Measurements from ENCODE around the gene CINP. TPM values are rescaled to one million over a fixed set of nuclear protein-coding genes. Genes with fewer than 3 reads are reported as not detected.

CINP gene
- total RNA-seq, 1 experiment from 2014 or later: 54.6 TPM

DNA sequence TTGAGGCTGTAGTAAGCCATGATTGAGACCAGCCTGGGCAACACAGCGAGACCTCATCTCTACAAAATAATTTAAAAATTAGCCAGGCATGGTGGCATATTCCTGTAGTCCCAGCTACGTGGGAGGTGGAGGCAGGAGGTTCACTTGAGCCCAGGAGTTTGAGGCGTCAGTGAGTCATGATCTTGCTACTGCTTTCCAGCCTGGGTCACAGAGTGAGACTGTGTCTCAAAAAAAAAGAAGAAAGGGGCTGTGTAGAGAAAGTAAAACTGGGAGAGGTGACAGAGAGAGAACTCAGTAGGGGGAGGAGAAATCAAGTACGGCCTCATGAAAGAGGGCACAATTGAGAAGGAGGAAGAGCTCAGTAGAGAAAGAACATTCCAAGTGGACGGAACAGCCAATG, 12.4 kb upstream of the CINP start:
- no peak for DNase-seq
- H2AFZ ChIP-seq: no peak overlapping the region
- H3K9me2 ChIP-seq (ENCODE audit: insufficient read depth): no peaks in the 10 kb centered on the region
- ChIA-PET POLR2A (ENCODE audit: unreplicated experiment) (no interaction called here), CTCF (no interaction called here)
- peaks cover 3% of the 10 kb centered on the region for H4K20me1 ChIP-seq (ENCODE audit: insufficient read depth)
- H3K4me2 ChIP-seq: no peak overlapping the region
- H3K4me1 ChIP-seq (replicated peaks; ENCODE audit: insufficient read depth): no peaks in the 10 kb centered on the region
- H3K27ac ChIP-seq: no peak overlapping the region
- H3K9me3 ChIP-seq (ENCODE audit: insufficient read depth, low read depth): no peaks in the 10 kb centered on the region
- BruUV-seq (replicated peaks): no TSS peak
- intact Hi-C loops (cut with micrococcal nuclease; ENCODE audit: unreplicated experiment): no loop called here
- H3K79me2 ChIP-seq (ENCODE audit: low read depth): peaks cover 3% of the 10 kb centered on the region; the same call in 1 of the 2 replicates
- TF ChIP-seq, protein P1, sequence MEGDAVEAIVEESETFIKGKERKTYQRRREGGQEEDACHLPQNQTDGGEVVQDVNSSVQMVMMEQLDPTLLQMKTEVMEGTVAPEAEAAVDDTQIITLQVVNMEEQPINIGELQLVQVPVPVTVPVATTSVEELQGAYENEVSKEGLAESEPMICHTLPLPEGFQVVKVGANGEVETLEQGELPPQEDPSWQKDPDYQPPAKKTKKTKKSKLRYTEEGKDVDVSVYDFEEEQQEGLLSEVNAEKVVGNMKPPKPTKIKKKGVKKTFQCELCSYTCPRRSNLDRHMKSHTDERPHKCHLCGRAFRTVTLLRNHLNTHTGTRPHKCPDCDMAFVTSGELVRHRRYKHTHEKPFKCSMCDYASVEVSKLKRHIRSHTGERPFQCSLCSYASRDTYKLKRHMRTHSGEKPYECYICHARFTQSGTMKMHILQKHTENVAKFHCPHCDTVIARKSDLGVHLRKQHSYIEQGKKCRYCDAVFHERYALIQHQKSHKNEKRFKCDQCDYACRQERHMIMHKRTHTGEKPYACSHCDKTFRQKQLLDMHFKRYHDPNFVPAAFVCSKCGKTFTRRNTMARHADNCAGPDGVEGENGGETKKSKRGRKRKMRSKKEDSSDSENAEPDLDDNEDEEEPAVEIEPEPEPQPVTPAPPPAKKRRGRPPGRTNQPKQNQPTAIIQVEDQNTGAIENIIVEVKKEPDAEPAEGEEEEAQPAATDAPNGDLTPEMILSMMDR (conservative IDR thresholded peaks at IDR 0.05): no peak
- TF ChIP-seq EZH2 (IDR thresholded peaks at IDR 0.05; ENCODE audit: low read depth): no peak
- no peak overlapping the region for H3K4me3 ChIP-seq
- H3K36me3 ChIP-seq (ENCODE audit: low read depth): peaks cover 33% of the 10 kb centered on the region
- H3F3A ChIP-seq (ENCODE audit: insufficient read depth, low read depth): no peaks in the 10 kb centered on the region; the same call in 1 of the 2 replicates
- no peaks in the 10 kb centered on the region for H3K27me3 ChIP-seq (ENCODE audit: insufficient read depth, low read depth)

DNA sequence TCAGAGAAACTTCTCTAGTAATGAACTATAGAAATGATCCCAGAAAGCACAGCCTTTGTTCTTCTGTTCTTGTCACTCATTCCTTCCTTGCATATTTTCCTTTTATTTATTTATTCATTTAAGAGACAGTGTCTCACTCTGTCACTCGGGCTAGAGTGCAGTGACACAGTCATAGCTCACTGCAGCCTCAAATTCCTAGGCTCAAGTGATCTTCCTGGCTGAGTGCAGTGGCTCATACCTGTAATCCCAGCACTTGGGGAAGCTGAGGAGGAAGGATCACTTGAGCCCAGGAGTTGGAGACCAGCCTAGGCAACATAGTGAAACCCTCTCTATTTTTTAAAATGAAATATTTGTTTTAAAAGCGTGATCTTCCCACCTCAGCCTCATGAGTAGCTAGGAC, 11.6 kb upstream of the CINP start:
- H3K79me2 ChIP-seq (ENCODE audit: low read depth): peaks cover 4% of the 10 kb centered on the region; the same call in 1 of the 2 replicates
- no peaks in the 10 kb centered on the region for H3K9me2 ChIP-seq (ENCODE audit: insufficient read depth)
- TF ChIP-seq, protein P1 (conservative IDR thresholded peaks at IDR 0.05): no peak
- intact Hi-C loops (cut with micrococcal nuclease; ENCODE audit: unreplicated experiment): no loop called here
- H3K36me3 ChIP-seq (ENCODE audit: low read depth): peaks cover 24% of the 10 kb centered on the region
- no peak overlapping the region for H3K4me3 ChIP-seq
- CTCF ChIA-PET: no interaction called here
- peaks cover 3% of the 10 kb centered on the region for H4K20me1 ChIP-seq (ENCODE audit: insufficient read depth)
- no peak overlapping the region for H2AFZ ChIP-seq
- no peak overlapping the region for H3K4me2 ChIP-seq
- DNase-seq: no peak
- no peaks in the 10 kb centered on the region for H3K9me3 ChIP-seq (ENCODE audit: insufficient read depth, low read depth)
- POLR2A ChIA-PET (ENCODE audit: unreplicated experiment): no interaction called here
- BruUV-seq (replicated peaks): no TSS peak
- no peaks in the 10 kb centered on the region; the same call in 1 of the 2 replicates for H3F3A ChIP-seq (ENCODE audit: insufficient read depth, low read depth)
- no peak overlapping the region for H3K27ac ChIP-seq
- no peaks in the 10 kb centered on the region for H3K27me3 ChIP-seq (ENCODE audit: insufficient read depth, low read depth)
- no peaks in the 10 kb centered on the region for H3K4me1 ChIP-seq (replicated peaks; ENCODE audit: insufficient read depth)

DNA sequence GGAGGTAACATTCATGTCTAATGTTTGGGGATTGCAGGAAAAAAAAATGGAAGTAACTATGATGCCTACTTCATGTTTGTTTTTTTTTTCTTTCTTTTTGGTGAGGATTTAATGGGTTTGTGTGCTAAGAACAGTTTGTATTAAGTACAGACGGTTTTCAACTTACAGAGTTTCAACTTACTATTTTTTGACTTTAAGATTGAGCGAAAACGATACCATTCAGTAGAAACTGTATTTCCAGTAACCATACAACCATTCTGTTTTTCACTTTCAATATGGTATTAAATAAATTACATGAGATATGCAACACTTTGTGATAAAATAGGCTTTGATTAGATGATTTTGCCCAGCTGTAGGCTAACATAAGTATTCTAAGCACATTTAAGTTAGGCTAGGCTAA, 10.4 kb upstream of the CINP start:
- no peak overlapping the region for H3K4me3 ChIP-seq
- no peak overlapping the region for H2AFZ ChIP-seq
- H3K9me3 ChIP-seq (ENCODE audit: insufficient read depth, low read depth): no peaks in the 10 kb centered on the region
- no peaks in the 10 kb centered on the region for H3K27me3 ChIP-seq (ENCODE audit: insufficient read depth, low read depth)
- no peaks in the 10 kb centered on the region; the same call in 1 of the 2 replicates for H3F3A ChIP-seq (ENCODE audit: insufficient read depth, low read depth)
- ChIA-PET POLR2A (ENCODE audit: unreplicated experiment) (no interaction called here), CTCF (no interaction called here)
- peaks cover 13% of the 10 kb centered on the region for H3K79me2 ChIP-seq (ENCODE audit: low read depth)
- H3K36me3 ChIP-seq (ENCODE audit: low read depth): peaks cover 17% of the 10 kb centered on the region
- no peaks in the 10 kb centered on the region for H3K9me2 ChIP-seq (ENCODE audit: insufficient read depth)
- no peak overlapping the region for H3K4me2 ChIP-seq
- no peak overlapping the region for H3K27ac ChIP-seq
- intact Hi-C loops (cut with micrococcal nuclease; ENCODE audit: unreplicated experiment): no loop called here
- H3K4me1 ChIP-seq (replicated peaks; ENCODE audit: insufficient read depth): no peaks in the 10 kb centered on the region
- BruUV-seq (replicated peaks): no TSS peak
- H4K20me1 ChIP-seq (ENCODE audit: insufficient read depth): peaks cover 3% of the 10 kb centered on the region
- no peak for DNase-seq
- no peak for TF ChIP-seq EZH2 (IDR thresholded peaks at IDR 0.05; ENCODE audit: low read depth)
- TF ChIP-seq, protein P1 (conservative IDR thresholded peaks at IDR 0.05): no peak

All from PC-9 (cell line).